K562 (cell line): ENCODE data around the gene DGKB.

Experiments used
- ARID2 ChIP-seq: fragments of 450-650 bp; IDR thresholded peaks from 2 replicates; pipeline ENCODE4 v1.6.1; 2017; ENCODE audit warnings: antibody characterized with exemption, mild to moderate bottlenecking
- BHLHE40 ChIP-seq: IDR thresholded peaks from 2 replicates; pipeline ENCODE4 v1.6.1; 2011; ENCODE audit warnings: low read length, improper control_type of control experiment
- CTCF ChIP-seq, 3 experiments: IDR thresholded peaks in 2 of 3; conservative IDR thresholded peaks in 1 of 3; 2 replicates each; pipeline ENCODE4 v1.5.1; 2011 to 2012; ENCODE audit warnings: low read length in 3 of 3, mild to moderate bottlenecking in 3 of 3, control low read depth in 2 of 3, improper control_type of control experiment in 1 of 3, inconsistent platforms in 1 of 3, low read depth in 1 of 3, mixed read lengths in 1 of 3, moderate library complexity in 1 of 3; ENCODE audit not compliant: insufficient read depth in 2 of 3
- FOXP4 ChIP-seq: sonication (generic); formaldehyde crosslinking; IDR thresholded peaks from 2 replicates; pipeline ENCODE4 v1.8.0; 2022; ENCODE audit warnings: mild to moderate bottlenecking, missing genetic modification reagents, borderline replicate concordance
- GABPB1 ChIP-seq: sonication (generic); formaldehyde crosslinking; IDR thresholded peaks from 2 replicates; pipeline ENCODE4 v1.8.0; 2022; ENCODE audit warnings: mild to moderate bottlenecking, missing genetic modification reagents
- GTF2F1 ChIP-seq: IDR thresholded peaks from 2 replicates; pipeline ENCODE4 v1.6.1; 2011; ENCODE audit warnings: low read depth, low read length, improper control_type of control experiment
- KAT2B ChIP-seq: IDR thresholded peaks from one replicate; pipeline ENCODE4 v1.6.1; 2012; ENCODE audit warnings: low read depth, mild to moderate bottlenecking, control low read depth, inconsistent platforms, low read length, moderate library complexity
- POLR2A ChIP-seq: fragments of 450-650 bp; conservative IDR thresholded peaks from 2 replicates; pipeline ENCODE4 v1.6.1; 2016
- POLR2AphosphoS5 ChIP-seq: IDR thresholded peaks from 2 replicates; pipeline ENCODE4 v1.6.1; 2011; ENCODE audit warnings: mild to moderate bottlenecking, low read depth, low read length, moderate library complexity; ENCODE audit not compliant: control insufficient read depth, insufficient read depth
- RCOR1 ChIP-seq, 2 experiments: IDR thresholded peaks; 2 replicates each; pipeline ENCODE4 v1.6.1; 2012; ENCODE audit warnings: low read depth in 2 of 2, low read length in 2 of 2, borderline replicate concordance in 1 of 2, improper control_type of control experiment in 1 of 2
- RHOXF2B ChIP-seq: fragments of 250-450 bp; sonication (Bioruptor Pico); conservative IDR thresholded peaks from 2 replicates; pipeline ENCODE4 v1.5.1; 2021
- TEAD4 ChIP-seq, 2 experiments: sonication (generic) in 1 of 2; formaldehyde crosslinking in 1 of 2; IDR thresholded peaks; 2 replicates each; pipeline versions ENCODE4 v1.6.1 to v1.8.0; 2012 to 2022; ENCODE audit warnings: borderline replicate concordance in 1 of 2, inconsistent platforms in 1 of 2, low read length in 1 of 2, mild to moderate bottlenecking in 1 of 2, missing genetic modification reagents in 1 of 2
- TF ChIP-seq, protein P1 (sequence below): sonication (generic); formaldehyde crosslinking; IDR thresholded peaks from 2 replicates; pipeline ENCODE4 v1.8.1; 2023; ENCODE audit warnings: mild to moderate bottlenecking, missing genetic modification reagents

DNA sequence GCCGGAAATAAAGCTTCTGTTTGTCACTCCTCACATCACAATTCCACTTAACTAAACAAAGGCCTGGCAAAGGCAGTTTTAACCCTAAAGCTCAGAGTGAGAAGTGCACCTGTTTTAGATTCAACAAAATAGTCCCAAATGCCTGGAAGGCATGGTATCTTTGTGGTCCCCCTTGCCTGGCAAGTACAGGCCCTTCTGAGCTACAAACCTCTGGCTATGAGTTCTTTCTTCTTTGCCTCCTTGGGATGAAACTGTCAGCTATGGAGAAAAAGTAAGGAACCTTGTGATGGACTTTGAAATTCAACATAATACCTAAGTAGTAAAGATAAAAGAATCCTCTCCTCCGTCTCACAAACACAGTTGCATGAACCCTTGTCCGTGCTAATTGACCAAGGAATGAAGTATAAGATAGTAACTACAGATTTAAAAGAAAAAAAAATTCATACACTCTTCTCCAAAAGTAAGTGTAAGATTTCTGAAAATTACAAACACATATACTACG lies 668.6 kb downstream of the DGKB start:
- no peak for TF ChIP-seq POLR2A
- no peak for TF ChIP-seq GABPB1 (CRISPR knock-in tag)
- no peak for TF ChIP-seq KAT2B
- no peak for TF ChIP-seq TEAD4 (IDR thresholded peaks at IDR 0.05; ENCODE audit: low read length)
- no peak for TF ChIP-seq TEAD4 (CRISPR knock-in tag; IDR thresholded peaks at IDR 0.05; ENCODE audit: borderline replicate concordance)
- TF ChIP-seq, protein P1, sequence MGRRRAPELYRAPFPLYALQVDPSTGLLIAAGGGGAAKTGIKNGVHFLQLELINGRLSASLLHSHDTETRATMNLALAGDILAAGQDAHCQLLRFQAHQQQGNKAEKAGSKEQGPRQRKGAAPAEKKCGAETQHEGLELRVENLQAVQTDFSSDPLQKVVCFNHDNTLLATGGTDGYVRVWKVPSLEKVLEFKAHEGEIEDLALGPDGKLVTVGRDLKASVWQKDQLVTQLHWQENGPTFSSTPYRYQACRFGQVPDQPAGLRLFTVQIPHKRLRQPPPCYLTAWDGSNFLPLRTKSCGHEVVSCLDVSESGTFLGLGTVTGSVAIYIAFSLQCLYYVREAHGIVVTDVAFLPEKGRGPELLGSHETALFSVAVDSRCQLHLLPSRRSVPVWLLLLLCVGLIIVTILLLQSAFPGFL = no peak
- no peak for TF ChIP-seq BHLHE40
- no peak for TF ChIP-seq ARID2
- TF ChIP-seq POLR2AphosphoS5 = no peak
- no peak for TF ChIP-seq GTF2F1
- TF ChIP-seq CTCF (IDR thresholded peaks at IDR 0.05 in 2 of 3, conservative IDR thresholded peaks at IDR 0.05 in 1 of 3; ENCODE audit: insufficient read depth in 2 of 3, low read depth in 1 of 3, low read length in 3 of 3) = no peak
- TF ChIP-seq RHOXF2B (CRISPR knock-in tag) = no peak
- TF ChIP-seq FOXP4 = no peak
- no peak for TF ChIP-seq RCOR1 (IDR thresholded peaks at IDR 0.05; ENCODE audit: borderline replicate concordance in 1 of 2, low read depth in 2 of 2, low read length in 2 of 2)
